ENCODE measurements around the gene PIK3C2G.

Gene PIK3C2G

DNA sequence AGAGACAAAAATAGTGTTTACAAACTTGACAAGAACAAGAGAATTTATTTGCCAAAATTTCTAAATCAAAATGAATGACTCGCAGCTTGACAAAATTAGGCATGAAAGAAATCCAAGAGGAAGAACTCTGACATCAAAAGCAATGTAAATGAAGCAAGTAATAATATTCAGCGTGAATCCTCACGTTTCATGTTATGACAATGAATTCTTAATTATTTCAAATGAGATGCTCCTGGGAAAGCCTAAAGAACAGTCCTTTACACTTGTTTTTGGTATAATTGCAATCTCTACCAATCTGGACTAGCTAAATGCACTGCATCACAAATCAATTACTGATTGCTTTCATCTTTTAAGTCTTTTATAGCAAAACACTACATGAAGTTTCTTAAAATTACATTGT is 29.1 kb downstream of the PIK3C2G start:
- Histone ChIP-seq H3K4me1 (ENCODE audit: control insufficient read depth in 1 of 2, insufficient read depth in 1 of 2, low read depth in 1 of 2, low read length in 1 of 2) (no peaks in the 10 kb centered on the region), H3K9me3 (no peaks in the 10 kb centered on the region), H3K27me3 (no peaks in the 10 kb centered on the region), H3K4me3 (ENCODE audit: low read depth in 1 of 2, low read length in 1 of 2) (no peak overlapping the region), H3K27ac (no peak overlapping the region), H3K36me3 (no peaks in the 10 kb centered on the region)
- TF ChIP-seq, protein P1, sequence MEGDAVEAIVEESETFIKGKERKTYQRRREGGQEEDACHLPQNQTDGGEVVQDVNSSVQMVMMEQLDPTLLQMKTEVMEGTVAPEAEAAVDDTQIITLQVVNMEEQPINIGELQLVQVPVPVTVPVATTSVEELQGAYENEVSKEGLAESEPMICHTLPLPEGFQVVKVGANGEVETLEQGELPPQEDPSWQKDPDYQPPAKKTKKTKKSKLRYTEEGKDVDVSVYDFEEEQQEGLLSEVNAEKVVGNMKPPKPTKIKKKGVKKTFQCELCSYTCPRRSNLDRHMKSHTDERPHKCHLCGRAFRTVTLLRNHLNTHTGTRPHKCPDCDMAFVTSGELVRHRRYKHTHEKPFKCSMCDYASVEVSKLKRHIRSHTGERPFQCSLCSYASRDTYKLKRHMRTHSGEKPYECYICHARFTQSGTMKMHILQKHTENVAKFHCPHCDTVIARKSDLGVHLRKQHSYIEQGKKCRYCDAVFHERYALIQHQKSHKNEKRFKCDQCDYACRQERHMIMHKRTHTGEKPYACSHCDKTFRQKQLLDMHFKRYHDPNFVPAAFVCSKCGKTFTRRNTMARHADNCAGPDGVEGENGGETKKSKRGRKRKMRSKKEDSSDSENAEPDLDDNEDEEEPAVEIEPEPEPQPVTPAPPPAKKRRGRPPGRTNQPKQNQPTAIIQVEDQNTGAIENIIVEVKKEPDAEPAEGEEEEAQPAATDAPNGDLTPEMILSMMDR (IDR thresholded peaks at IDR 0.05), result no peak

DNA sequence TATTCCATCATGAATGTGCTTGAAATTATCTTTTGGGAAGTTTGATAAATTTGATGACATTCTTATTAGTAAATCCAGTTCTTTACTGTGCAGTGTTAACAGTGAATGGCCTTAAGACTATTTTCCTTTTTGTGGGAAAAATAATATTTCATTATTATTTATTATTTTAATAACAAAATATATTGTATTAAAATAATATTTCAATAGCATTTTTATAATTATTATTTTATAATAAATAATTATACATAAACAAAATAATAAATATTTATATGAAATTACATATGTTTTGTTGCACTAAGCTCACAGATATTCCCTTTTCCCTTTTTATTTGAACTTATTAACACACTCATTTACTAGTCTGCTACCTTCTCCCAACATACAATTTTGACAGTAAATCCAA is 33.6 kb downstream of the PIK3C2G start:
- Histone ChIP-seq H3K9me3 (no peaks in the 10 kb centered on the region), H3K36me3 (no peaks in the 10 kb centered on the region), H3K27me3 (no peaks in the 10 kb centered on the region), H3K4me1 (ENCODE audit: control insufficient read depth in 1 of 2, insufficient read depth in 1 of 2, low read depth in 1 of 2, low read length in 1 of 2) (no peaks in the 10 kb centered on the region), H3K27ac (no peak overlapping the region), H3K4me3 (ENCODE audit: low read depth in 1 of 2, low read length in 1 of 2) (no peak overlapping the region)
- TF ChIP-seq, protein P1 (IDR thresholded peaks at IDR 0.05), result no peak

DNA sequence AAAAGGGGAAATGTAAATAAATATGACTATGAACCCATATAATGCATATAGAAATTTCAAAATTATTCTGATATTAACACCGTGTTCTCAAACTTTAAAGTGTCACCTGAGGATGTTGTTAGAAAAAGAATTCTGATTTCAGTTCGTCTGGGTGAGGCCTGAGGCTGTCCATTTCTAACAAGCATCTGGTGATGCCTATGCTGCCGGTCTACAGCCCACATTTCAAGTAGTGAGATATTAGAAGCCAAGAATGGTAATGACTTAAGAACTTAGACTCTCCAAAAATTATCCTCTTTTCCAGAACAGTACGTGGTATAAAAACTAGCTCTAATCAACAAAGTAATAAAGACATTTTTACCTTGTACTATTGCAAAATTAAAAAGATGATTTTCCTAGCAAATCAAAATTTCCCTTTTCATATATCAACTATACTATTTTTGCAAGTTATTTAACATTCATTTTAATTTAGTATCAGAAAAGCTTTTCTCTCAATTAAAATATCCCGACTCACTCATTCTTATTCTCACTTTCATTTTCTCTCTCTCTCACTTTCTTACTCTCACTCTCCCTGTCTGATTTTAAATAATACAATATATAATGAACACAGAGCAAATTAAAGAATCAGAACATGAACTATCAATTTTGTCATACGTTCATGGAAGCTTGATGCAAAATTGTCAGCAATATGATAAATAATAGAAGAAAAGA is 35.0 kb downstream of the PIK3C2G start:
- Histone ChIP-seq H3K27me3 (no peaks in the 10 kb centered on the region), H3K4me1 (ENCODE audit: control insufficient read depth in 1 of 2, insufficient read depth in 1 of 2, low read depth in 1 of 2, low read length in 1 of 2) (no peaks in the 10 kb centered on the region), H3K36me3 (no peaks in the 10 kb centered on the region), H3K9me3 (no peaks in the 10 kb centered on the region), H3K27ac (no peak overlapping the region), H3K4me3 (ENCODE audit: low read depth in 1 of 2, low read length in 1 of 2) (no peak overlapping the region)
- TF ChIP-seq, protein P1 (IDR thresholded peaks at IDR 0.05), result no peak

DNA sequence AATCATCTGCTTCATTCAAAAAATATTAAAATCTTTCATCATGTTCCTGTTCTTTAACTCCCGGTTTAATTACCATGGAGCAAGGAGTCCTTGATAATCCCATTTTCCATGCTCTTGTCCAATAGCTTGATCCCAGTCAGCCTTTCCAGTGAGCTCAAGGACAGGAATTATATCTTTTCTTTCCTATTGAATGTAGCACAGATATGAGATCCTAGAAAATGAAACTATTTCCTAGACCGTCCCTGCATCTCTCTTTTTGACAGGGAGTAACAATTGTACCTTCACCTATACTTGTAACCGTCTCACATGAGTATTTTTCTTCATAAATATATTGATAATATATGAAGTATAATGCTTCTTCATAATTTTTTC is 35.6 kb downstream of the PIK3C2G start:
- no peaks in the 10 kb centered on the region for H3K27me3 ChIP-seq
- TF ChIP-seq, protein P1 (IDR thresholded peaks at IDR 0.05), result no peak
- H3K4me3 ChIP-seq (ENCODE audit: low read depth in 1 of 2, low read length in 1 of 2), result no peak overlapping the region
- no peaks in the 10 kb centered on the region for H3K4me1 ChIP-seq (ENCODE audit: control insufficient read depth in 1 of 2, insufficient read depth in 1 of 2, low read depth in 1 of 2, low read length in 1 of 2)
- no peaks in the 10 kb centered on the region for H3K9me3 ChIP-seq
- H3K36me3 ChIP-seq, result no peaks in the 10 kb centered on the region
- no peak overlapping the region for H3K27ac ChIP-seq

DNA sequence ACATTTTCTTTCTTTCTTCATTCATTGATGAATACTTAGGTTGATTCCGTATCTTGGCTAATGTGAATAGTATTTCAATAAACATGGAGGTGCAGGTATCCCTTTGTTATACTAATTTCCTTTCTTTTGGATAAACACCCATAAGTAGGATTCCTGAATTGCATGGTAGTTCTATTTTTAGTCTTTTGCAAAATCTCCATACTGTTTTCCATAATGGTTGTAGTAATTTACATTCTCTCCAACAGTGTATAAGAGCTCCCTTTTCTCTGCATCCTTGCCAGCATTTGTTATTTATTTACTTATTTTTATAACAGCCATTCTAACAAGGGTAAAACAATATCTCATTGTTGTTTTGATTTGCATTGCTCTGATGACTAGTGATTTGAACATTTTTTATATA is 36.6 kb downstream of the PIK3C2G start:
- Histone ChIP-seq H3K36me3 (no peaks in the 10 kb centered on the region), H3K27ac (no peak overlapping the region), H3K9me3 (no peaks in the 10 kb centered on the region), H3K4me3 (ENCODE audit: low read depth in 1 of 2, low read length in 1 of 2) (no peak overlapping the region), H3K4me1 (ENCODE audit: control insufficient read depth in 1 of 2, insufficient read depth in 1 of 2, low read depth in 1 of 2, low read length in 1 of 2) (no peaks in the 10 kb centered on the region), H3K27me3 (no peaks in the 10 kb centered on the region)
- TF ChIP-seq, protein P1 (IDR thresholded peaks at IDR 0.05), result no peak
